H54 (cell line): ENCODE data around the gene A4GALT.
"Not testable (repeated sequence)": the region's sequence is repeated elsewhere in the genome, so short reads cannot be mapped to it uniquely, and the experiment has no call there.

ENCODE experiments used
- DNase-seq: peaks from one replicate; pipeline ENCODE4 v3.0.0; 2011; ENCODE audit warnings: low spot score, mixed read lengths; ENCODE audit not compliant: insufficient read length
- FAIRE-seq: peaks from 3 replicates; lab custom pipeline; 2011; peaks lifted over from hg19 to GRCh38; lab: Jason Lieb, UNC
- POLR2A ChIP-seq: IDR thresholded peaks from 2 replicates; pipeline ENCODE4 v1.6.1; 2011; ENCODE audit warnings: low read depth, mild to moderate bottlenecking, low read length

A4GALT gene

DNA sequence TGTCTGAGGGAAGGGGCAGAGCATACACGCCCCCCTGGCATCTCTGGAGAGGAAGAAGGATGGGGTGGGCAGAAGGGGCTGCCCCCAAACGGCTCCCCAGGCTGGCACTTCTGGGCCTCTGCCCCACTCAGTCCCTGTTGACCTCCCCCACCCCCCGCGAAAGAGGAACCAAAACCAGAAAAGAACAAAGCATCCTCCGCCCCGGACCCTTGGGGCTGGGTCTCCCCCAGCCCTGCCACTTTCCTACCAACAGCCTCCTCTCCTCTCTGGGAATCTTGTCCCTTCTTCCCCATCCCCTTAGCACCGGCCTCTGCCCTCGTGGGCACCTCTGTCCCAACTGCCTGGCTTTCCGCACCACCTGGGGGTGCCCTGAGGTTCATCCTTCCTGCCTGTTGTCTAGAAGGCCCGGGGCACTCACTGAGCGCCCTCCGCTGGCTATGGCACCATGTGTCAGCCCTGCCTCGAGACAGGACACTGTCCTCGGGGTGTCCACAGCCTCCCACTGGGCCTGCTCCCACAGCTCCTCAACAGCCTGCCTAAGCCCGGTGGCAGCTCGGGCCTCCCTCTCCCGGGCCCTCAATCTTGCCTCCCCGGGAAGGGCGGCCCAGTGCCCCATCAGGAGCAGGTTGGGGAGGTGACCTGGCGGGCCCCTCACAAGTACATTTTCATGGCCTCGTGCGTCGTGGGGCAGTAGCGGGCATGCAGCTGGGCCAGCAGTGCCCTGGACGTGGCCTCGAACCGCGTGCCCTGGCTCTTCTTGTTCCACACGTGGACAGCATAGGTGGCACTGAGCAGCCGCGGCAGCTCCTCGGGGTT lies 28.2 kb downstream of the A4GALT start:
- DNase-seq (no peak), FAIRE-seq (no peak)
- TF ChIP-seq POLR2A: no peak

DNA sequence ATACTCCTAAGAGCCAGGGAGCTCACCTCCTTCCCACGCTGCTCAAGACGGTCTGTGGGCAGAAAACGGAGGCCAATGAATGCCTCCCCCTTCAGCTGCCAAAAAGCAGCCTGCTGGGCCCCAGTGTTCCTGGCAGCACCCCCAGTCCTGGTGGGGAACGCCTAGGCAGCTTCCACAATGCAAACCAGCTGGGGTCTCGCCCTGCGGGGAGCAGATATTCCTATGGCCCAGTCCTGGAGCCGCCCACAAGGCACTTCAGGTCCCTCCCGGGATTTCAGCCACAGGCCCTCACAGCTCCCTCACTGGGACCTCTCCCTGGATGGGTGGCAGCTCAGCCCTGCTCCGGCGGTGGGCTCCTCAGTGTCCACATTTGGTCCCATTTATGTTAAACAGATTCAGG lies 29.2 kb downstream of the A4GALT start:
- no peak for FAIRE-seq
- no peak for DNase-seq

DNA sequence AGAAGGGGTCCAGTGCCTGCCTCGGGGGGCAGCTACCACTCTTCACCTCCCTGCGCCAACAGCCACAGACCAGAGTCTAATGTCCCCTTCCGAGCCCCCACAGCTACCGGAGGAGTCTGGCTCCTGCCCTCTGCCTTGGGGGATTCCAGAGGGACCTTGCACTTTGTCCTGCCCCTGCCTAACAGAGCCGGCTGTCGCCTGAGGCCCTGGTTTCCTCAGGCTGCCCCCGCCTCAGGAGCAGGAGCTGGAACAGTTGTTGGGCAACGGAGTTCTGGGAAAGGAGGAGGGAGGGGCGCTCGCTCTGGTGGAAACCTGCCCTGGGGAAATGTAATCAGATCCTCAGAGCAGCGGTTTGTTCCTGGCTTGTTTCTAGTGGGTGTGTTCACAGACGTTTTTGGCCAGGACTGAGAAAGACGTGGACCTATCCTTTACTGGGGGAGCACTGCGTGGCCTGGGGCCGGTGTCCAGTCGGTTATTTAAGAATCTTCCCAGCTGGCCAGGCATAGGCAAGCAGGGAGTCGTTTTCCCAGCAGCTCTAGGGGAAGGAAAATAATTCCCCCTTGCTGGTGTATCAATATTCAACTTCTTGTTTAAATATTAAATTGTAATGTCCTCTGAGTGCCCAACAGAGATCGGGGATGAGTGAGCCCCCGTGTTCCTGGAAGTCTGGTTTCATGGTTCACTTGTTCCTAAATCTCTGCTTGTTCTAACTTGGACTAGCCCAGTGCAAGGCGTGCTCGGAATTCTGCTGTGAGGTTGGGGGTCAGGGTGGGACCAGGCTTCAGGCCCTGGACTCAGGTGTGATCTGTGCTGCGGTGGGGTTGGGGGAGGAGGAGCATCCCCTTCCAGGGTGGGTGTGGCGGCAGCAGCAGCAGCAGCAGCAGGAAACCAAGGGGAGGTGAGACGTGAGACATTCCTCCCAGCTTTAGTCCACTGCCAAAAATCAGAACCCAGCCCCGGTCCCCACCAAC lies 32.1 kb downstream of the A4GALT start:
- no peak for TF ChIP-seq POLR2A
- DNase-seq (peak; percentile 36), FAIRE-seq (peak; percentile 74)

More for the DNA sequence above, 29.2 kb downstream of the A4GALT start:
- TF ChIP-seq POLR2A: no peak

DNA sequence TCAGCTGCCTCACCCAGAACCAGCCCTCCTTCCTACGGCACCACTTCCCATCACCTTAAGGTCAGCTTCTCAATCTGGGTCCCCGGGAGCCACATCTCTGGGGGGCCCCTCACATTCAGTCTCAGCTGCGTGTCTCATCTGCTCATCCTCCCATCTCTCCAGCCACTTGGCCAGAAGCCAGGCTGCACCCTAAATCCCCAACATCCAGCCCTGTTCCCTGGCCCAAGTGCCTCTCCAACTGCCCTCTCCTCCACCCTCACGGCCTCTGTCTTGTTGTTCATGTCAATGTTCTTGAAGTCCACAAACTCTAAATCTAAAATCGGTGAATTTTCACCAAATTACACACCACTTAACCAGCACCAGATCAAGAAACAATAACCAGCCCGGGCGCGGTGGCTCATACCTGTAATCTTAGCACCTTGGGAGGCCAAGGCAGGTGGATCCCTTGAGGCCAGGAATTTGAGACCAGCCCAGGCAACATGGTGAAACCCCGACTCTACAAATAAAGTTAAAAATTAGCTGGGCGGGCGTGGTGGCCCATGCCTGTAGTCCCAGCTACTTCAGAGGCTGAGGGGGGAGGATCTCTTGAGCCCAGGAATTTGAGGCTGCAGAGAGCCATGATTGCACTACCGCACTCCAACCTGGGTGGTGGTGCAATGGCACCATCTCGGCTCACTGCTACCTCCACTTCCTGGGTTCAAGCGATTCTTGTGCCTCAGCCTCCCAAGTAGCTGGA lies 33.7 kb downstream of the A4GALT start:
- DNase-seq (no peak), FAIRE-seq (no peak)
- TF ChIP-seq POLR2A: no peak

DNA sequence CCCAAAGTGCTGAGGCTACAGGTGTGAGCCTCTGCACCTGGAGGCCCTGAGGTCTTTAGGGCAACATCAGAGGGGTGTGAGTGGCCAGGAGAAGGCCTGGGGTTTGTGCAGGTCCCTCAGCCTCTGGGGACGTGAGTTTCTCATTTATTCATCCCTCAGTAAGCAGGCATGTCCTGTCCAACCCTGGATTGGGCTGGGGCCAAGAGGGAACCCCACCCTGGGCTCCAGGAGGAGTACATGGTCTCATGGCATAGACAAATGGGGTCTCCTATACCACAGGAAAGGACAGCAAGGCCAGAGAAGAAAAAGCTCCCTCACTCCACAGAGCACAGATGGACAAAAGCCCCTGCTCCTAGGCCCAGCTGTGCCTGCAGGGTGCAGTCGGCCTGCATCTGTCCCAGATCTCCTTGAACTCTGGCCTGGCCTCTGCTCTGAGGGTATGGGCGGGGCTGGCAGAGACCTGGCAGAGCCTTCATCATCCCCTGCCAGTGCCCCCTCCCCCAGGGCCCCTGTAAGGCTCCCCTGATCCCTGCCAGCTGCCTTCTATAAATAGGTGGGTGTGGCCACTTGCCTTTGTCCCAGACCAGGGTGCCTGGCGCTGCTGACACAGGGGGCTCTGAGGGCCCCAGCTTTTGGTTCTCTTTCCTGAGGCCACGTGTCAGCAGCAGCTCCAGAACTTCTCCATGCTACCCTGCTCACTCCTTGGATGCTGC lies 34.6 kb downstream of the A4GALT start:
- DNase-seq: no peak
- no peak for FAIRE-seq
- no peak for TF ChIP-seq POLR2A

DNA sequence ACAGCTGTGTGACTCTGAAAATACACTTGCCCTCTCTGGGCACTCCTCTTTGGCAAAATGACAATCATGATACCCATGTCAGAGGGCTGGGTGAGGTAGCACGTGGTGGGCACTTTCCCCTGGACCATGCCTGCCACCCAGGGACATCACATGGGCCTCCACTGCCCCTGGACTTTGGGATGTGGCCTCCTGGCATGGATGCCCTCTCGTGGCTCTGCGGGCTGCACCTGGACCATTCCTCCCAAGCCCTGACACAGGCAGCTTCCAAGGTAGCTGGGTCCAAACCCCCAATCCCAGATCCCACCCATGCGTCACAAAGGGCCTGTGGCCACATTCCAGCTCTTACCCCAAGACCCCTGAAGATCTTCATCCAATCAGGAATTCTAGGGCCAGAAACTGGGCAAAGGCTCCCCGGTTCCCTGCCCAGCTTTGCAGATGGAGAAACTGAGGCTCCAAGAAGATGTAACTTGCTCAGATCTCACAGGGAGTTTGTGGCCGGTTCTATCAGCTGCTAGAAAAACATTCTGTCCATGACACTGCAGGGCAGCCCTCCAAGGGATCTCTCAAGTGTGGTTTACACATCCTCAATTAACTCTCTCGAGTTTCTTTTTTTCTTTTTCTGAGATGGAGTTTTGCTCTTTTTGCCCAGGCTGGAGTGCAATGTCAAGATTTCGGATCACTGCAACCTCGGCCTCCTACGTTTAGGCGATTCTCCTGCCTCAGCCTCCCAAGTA lies 36.0 kb downstream of the A4GALT start:
- DNase-seq (no peak), FAIRE-seq (no peak)
- no peak for TF ChIP-seq POLR2A

DNA sequence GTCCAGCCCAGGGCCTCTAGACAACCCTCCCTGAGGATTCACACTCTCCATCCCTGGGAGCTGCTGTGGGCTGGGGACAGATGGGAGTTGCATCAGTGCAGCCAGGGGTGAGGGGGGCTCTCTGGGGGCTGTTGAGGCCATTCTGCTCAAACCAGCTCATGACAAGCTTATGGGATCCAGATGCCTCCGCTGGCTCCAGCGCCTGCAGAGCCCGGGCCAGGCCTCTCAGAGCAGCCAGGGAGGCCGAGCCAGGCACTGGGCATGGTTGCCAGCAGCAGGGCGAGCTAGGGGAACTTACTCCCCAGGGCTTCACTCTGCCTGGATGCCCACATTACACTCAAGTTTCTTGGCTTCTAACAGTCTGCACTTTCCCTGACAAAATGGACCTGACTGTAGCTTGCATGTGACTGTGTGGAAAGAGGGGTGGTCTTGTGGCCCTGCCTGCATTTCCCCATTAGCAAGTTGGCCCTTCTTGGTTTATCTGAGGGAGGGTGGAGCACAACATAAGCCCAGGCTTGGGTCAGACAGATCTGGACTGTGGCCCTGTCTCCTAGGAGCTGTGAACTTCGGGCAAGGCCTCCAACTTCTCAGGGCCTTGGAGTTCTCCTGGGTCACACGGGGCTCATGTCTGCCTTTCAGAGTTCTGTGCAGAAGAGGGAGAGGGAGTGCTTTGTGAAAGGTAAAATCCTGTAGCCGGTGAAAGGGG lies 36.9 kb downstream of the A4GALT start:
- FAIRE-seq (no peak), DNase-seq (no peak)
- TF ChIP-seq POLR2A: no peak

GRCh38 chr22:42682113-42682851 lies 38.4 kb downstream of the A4GALT start:
- DNase-seq (no peak), FAIRE-seq (no peak)
- no peak for TF ChIP-seq POLR2A

GRCh38 chr22:42680648-42681047 lies 40.0 kb downstream of the A4GALT start:
- no peak for TF ChIP-seq POLR2A
- DNase-seq (peak; percentile 79), FAIRE-seq (peak; percentile 81)

DNA sequence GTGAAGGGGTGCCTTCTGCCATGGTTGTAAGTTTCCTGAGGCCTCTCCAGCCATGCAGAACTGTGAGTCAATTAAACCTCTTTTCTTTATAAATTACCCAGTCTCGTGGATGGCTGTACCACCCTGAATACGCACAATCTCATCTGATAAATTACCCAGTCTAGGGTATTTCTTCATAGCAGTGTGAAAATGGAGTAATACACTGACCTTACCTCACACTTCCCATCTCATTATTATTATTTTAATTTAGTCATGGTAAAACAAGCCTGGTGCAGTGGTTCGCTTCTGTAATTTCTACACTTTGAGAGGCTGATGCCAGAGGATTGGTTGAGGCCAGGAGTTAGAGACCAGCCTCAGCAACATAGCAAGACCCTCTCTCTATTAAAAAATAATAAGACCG lies 41.0 kb downstream of the A4GALT start:
- no peak for TF ChIP-seq POLR2A
- no peak for FAIRE-seq
- no peak for DNase-seq

DNA sequence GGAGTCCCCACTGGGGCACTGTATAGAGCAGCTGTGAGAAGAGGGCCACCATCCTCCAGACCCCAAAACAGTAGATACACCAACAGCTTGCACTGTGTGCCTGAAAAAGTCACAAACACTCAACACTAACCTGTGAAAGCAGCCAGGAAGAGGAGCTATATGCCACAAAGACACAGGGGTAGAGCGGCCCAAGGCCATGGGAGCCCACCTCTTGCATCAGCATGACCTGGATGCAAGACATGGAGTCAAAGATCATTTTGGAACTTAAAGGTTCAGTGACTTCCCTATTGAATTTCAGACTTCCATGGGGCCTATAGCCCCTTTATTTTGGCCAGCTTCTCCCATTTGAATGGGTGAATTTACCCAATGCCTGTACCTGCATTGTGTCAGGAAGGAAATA lies 41.8 kb downstream of the A4GALT start:
- no peak for TF ChIP-seq POLR2A
- FAIRE-seq (no peak), DNase-seq (no peak)

DNA sequence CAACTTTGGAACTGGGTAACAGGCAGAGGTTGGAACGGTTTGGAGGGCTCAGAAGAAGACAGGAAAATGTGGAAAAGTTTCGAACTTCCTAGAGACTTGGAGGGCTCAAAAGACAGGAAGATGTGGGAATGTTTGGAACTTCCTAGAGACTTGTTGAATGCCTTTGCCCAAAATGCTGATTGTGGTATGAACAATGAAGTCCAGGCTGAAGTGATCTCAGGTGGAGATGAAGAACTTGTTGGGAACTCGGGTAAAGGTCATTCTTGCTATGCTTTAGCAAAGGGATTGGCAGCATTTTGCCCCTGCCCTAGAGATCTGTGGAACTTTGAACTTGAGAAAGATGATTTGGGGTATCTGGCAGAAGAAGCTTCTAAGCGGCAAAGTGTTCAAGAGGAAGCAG lies 42.7 kb downstream of the A4GALT start:
- DNase-seq, FAIRE-seq: not testable (repeated sequence)
